ENCODE results near the gene NOS2.

NOS2 gene

GRCh38 chr17:27721797-27722196, 78.5 kb downstream of the NOS2 start:
- DNase-seq (ENCODE audit: low read depth in 3 of 3) = no peak
